ENCODE data around the gene LONRF2. TPM values are rescaled to one million over a fixed set of nuclear protein-coding genes. Genes with fewer than 3 reads are reported as not detected.

Gene LONRF2
- total RNA-seq, 1 experiment from 2014 or later: 1.6 TPM

GRCh38 chr2:100246163-100247145, 75.8 kb downstream of the LONRF2 start:
- Histone ChIP-seq H3K9ac (ENCODE audit: low read length) (no peak overlapping the region), H3K4me3 (replicated peaks in 1 of 2; ENCODE audit: low read depth in 1 of 2, low read length in 2 of 2) (no peak overlapping the region), H3K27me3 (ENCODE audit: insufficient read depth, low read length) (peaks cover 2% of the 10 kb centered on the region; the same call in 1 of the 2 replicates), H3K4me2 (ENCODE audit: low read length) (no peak overlapping the region), H4K20me1 (ENCODE audit: insufficient read depth) (no peaks in the 10 kb centered on the region), H2AFZ (ENCODE audit: low read depth, low read length, poor library complexity, severe bottlenecking) (no peak overlapping the region), H3K4me1 (ENCODE audit: control insufficient read depth in 1 of 2, insufficient read depth in 2 of 2, low read length in 2 of 2) (no peaks in the 10 kb centered on the region), H3K9me3 (ENCODE audit: control insufficient read depth in 1 of 2, insufficient read depth in 1 of 2, low read depth in 1 of 2, low read length in 2 of 2) (no peaks in the 10 kb centered on the region), H3K27ac (ENCODE audit: low read depth, low read length) (no peak overlapping the region), H3K36me3 (ENCODE audit: control insufficient read depth in 1 of 2, insufficient read depth in 2 of 2, low read length in 2 of 2) (no peaks in the 10 kb centered on the region), H3K9me2 (ENCODE audit: insufficient read depth) (no peaks in the 10 kb centered on the region), H3K79me2 (ENCODE audit: insufficient read depth, low read length) (no peaks in the 10 kb centered on the region)
- DNase-seq (ENCODE audit: low read depth, low spot score) (peak; percentile 13), ATAC-seq (peak; percentile 64)
- TF ChIP-seq CTCF (IDR thresholded peaks at IDR 0.05 in 2 of 3, conservative IDR thresholded peaks at IDR 0.05 in 1 of 3; ENCODE audit: borderline replicate concordance in 1 of 3, insufficient read depth in 1 of 3, low read depth in 2 of 3, low read length in 2 of 3) (peak in 2 of 3 experiments; percentile 52 to 56; a peak in 3 of 6 replicates), ZFX (IDR thresholded peaks at IDR 0.05) (no peak)
- intact Hi-C loops (cut with micrococcal nuclease): no loop called here
- ChIA-PET RAD21 (ENCODE audit: low non-redundant PET in 1 of 2, low total read pairs in 2 of 2, uncharacterized antibody in 2 of 2, unreplicated experiment in 2 of 2) (interaction anchor here in 1 of 2 experiments (1.3 kb wide), 1 partner anchor 687 kb away, joined by 3 read pairs; no protein-coding TSS in a partner anchor), POLR2A (no interaction called here), CTCF (interaction anchor here (0.6 to 2.1 kb wide), 7 partner anchors 16 to 687 kb away, joined by 3 to 8 read pairs (median 5); no protein-coding TSS in a partner anchor)
- no TSS peak for BruUV-seq (replicated peaks)

GRCh38 chr2:100245681-100246080, 76.6 kb downstream of the LONRF2 start:
- Histone ChIP-seq H3K4me2 (ENCODE audit: low read length) (no peak overlapping the region), H3K27me3 (ENCODE audit: insufficient read depth, low read length) (peaks cover 4% of the 10 kb centered on the region; the same call in 1 of the 2 replicates), H3K9ac (ENCODE audit: low read length) (no peak overlapping the region), H3K27ac (ENCODE audit: low read depth, low read length) (no peak overlapping the region), H2AFZ (ENCODE audit: low read depth, low read length, poor library complexity, severe bottlenecking) (no peak overlapping the region), H3K36me3 (ENCODE audit: control insufficient read depth in 1 of 2, insufficient read depth in 2 of 2, low read length in 2 of 2) (no peaks in the 10 kb centered on the region), H3K79me2 (ENCODE audit: insufficient read depth, low read length) (no peaks in the 10 kb centered on the region), H3K4me1 (ENCODE audit: control insufficient read depth in 1 of 2, insufficient read depth in 2 of 2, low read length in 2 of 2) (no peaks in the 10 kb centered on the region), H4K20me1 (ENCODE audit: insufficient read depth) (no peaks in the 10 kb centered on the region), H3K4me3 (replicated peaks in 1 of 2; ENCODE audit: low read depth in 1 of 2, low read length in 2 of 2) (no peak overlapping the region), H3K9me2 (ENCODE audit: insufficient read depth) (no peaks in the 10 kb centered on the region), H3K9me3 (ENCODE audit: control insufficient read depth in 1 of 2, insufficient read depth in 1 of 2, low read depth in 1 of 2, low read length in 2 of 2) (no peaks in the 10 kb centered on the region)
- DNase-seq (ENCODE audit: low read depth, low spot score) (no peak), ATAC-seq (no peak)
- POLR2A ChIA-PET: no interaction called here
- no TSS peak for BruUV-seq (replicated peaks)
- CTCF ChIA-PET: interaction anchor here (0.8 to 2.1 kb wide), 6 partner anchors 17 to 686 kb away, joined by 3 to 8 read pairs (median 5); no protein-coding TSS in a partner anchor
- RAD21 ChIA-PET (ENCODE audit: low non-redundant PET in 1 of 2, low total read pairs in 2 of 2, uncharacterized antibody in 2 of 2, unreplicated experiment in 2 of 2): interaction anchor here in 1 of 2 experiments (1.3 kb wide), 1 partner anchor 687 kb away, joined by 3 read pairs; no protein-coding TSS in a partner anchor
- intact Hi-C loops (cut with micrococcal nuclease): no loop called here
- TF ChIP-seq SIN3A (IDR thresholded peaks at IDR 0.05; ENCODE audit: low read depth) (no peak), ZNF274 (IDR thresholded peaks at IDR 0.05; ENCODE audit: low read depth, low read length) (no peak), ZBTB33 (IDR thresholded peaks at IDR 0.05; ENCODE audit: extremely low read depth, insufficient replicate concordance, low read length) (no peak), EZH2phosphoT487 (IDR thresholded peaks at IDR 0.05; ENCODE audit: borderline replicate concordance) (no peak), POLR2AphosphoS5 (IDR thresholded peaks at IDR 0.05; ENCODE audit: low read depth, low read length) (no peak), ZFX (IDR thresholded peaks at IDR 0.05) (no peak), CEBPB (IDR thresholded peaks at IDR 0.05; ENCODE audit: low read depth) (no peak), MAX (IDR thresholded peaks at IDR 0.05) (no peak), TCF7L2 (IDR thresholded peaks at IDR 0.05; ENCODE audit: borderline replicate concordance, extremely low read depth, insufficient read depth, insufficient read length) (no peak), RAD21 (IDR thresholded peaks at IDR 0.05; ENCODE audit: low read depth) (no peak), ELF1 (IDR thresholded peaks at IDR 0.05; ENCODE audit: borderline replicate concordance, low read depth) (no peak), EGR1 (IDR thresholded peaks at IDR 0.05; ENCODE audit: low read depth) (no peak)

Data from HCT116 (cell line).